Stimulated activated CD8-positive, alpha-beta memory T cell treated with anti-CD3 and anti-CD28 coated beads, Interleukin-12 subunit alpha, Interleukin-12 subunit beta, amount 100 ng/mL, for 1 hour (primary cell): ENCODE data around the gene STAG3.
A peak's percentile ranks its signal among the peaks of the same experiment; 100 is the strongest.

ENCODE experiments used
- DNase-seq: peaks from one replicate; pipeline ENCODE4 v3.0.0-alpha.2; 2020; ENCODE audit warnings: low read depth

The STAG3 gene

DNA sequence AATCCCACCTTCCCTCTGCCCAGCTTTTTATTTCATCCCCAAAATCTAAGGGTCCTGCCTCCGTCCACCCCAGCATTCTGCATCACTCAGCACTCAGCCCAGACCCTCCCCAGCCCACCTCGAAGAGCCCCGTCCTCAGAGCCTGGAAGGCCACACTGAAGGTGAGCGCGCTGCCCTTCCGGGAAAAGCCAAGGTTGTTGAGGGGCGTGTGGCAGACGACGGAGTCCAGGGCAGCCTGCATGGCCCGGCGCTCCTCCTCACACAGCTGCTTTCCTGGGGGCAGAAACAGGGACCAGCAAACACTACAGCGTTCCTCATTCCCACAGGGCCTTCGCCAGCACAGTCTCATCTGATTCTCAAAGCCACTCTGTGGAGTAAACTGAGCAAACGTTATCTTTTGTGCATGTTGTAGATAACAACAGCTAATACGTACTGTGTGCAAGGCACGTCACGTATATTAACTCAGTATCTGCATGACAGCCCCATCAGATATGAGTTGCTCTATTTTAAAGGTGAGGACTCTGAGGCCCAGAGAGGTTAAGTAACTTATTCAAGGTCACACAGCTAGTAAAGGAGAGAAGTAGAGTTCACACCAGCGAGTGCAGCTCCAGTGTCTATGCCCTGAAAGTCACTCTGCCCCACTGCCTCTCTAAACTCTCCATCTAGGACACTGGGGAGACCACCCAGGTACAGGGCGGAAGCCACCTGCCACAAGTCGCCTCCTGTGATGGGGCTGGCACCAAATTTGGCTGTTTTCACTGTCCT, 22.0 kb upstream of the STAG3 start:
- no peak for DNase-seq

- no peak for DNase-seq
These were observed 21.2 kb upstream of the STAG3 start for GRCh38 chr7:100156331-100157068.

DNA sequence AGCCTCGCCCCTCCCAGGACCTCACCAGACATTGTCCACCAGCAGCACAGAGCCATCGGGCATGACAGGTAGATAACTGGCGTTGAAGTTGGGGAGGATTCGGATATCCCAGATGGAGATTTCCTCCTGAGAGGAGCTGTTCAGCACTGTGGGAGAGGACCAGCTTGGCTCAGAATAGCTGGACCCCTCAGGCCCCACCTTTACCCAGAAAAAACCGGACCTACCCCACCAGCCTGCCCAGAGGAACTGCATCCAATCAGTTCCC, 20.7 kb upstream of the STAG3 start:
- DNase-seq: no peak

DNA sequence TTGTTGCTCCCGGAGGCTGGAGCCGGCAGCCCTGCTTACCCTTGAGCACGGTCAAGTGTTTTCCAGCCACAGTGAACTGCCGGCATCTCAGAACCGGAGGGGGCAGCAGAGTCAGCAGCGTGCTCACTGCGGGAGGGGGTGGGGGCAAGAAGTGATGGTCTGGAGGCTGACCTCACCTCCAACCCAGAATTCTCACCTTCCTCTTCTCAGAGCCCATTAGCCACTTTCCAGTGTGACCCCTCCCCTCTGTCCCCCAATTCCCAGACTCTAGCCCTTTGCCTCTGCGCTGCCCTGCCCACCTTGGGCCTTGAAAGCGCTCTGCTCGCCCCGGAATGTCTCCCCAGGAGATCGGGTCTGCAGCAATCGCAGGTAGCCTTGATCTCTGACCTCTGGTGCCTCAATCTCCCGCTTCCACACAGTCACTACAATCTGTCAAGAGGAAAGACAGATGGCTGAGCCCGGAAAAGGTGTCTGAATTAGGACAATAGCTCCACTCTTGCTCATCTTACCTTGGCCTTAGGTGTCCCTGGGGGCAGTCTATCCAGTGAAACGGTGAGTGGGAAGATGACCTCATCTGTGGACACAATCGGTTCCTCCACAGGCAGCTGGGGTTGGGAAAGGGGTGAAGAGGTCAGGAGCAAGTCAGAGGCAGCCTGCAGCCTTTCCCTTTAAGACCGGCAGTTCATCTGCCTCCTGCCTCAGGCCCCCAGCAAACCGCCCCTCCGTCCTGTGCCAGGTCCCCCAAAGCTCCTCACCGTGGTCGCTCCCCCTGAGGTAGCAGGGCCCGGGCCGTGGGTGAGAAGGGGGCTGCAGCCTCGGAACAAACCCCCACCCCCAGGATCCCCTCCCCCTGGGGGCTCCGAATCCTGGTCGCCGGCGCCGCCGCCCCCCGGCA, 20.1 kb upstream of the STAG3 start:
- DNase-seq: no peak

GRCh38 chr7:100158229-100159098, 19.3 kb upstream of the STAG3 start, which contains the start of gene TRAPPC14:
Gene TRAPPC14 (minus strand): TSS chr7:100158723. CDS start chr7:100158499, 224 bp downstream.
- DNase-seq: peak; percentile 87

DNA sequence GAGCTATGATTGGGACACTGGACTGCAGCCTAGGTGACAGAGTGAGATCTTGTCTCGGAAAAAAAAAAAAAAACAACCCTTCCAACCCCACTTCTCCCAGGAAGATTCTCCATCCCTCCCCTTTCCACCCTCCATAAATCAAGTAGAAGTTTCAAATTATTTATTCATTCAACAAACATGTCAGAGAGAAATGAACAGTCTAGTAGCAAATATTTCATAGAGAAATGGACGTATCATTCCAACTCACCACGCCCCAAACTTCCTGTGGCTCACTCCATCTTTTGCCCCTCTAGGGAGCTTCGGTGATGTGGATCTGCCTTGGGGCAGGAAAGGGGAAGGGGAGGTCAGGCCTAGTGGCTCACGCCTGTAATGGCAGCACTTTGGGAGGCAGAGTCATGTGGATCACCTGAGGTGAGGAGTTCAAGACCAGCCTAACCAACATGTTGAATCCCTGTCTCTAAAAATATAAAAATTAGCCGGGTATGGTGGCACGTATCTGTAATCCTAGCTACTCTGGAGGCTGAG, 18.6 kb upstream of the STAG3 start:
- DNase-seq: no peak

GRCh38 chr7:100160067-100160466, 17.7 kb upstream of the STAG3 start:
- DNase-seq: no peak

- no peak for DNase-seq
These were observed 14.6 kb upstream of the STAG3 start for GRCh38 chr7:100163006-100163531.

DNA sequence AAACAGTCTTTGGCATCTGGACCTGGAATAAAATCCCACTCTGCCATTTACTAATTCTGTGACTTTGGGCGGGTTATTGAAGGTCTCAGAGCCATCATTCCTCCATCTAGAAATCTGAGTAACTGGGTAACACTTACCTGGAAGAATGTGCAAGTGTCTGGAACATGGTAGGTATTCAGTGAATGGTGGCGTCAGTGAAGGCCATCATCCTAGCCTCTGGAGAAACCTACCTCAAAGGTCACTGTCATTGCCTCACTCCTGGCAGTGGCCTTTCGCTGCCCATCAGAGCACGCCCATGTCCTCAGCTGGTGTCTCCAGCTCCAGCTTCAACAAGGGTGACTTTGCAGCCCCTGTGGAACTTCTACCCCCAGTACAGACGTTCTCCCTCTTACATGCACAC, 13.8 kb upstream of the STAG3 start:
- no peak for DNase-seq

DNA sequence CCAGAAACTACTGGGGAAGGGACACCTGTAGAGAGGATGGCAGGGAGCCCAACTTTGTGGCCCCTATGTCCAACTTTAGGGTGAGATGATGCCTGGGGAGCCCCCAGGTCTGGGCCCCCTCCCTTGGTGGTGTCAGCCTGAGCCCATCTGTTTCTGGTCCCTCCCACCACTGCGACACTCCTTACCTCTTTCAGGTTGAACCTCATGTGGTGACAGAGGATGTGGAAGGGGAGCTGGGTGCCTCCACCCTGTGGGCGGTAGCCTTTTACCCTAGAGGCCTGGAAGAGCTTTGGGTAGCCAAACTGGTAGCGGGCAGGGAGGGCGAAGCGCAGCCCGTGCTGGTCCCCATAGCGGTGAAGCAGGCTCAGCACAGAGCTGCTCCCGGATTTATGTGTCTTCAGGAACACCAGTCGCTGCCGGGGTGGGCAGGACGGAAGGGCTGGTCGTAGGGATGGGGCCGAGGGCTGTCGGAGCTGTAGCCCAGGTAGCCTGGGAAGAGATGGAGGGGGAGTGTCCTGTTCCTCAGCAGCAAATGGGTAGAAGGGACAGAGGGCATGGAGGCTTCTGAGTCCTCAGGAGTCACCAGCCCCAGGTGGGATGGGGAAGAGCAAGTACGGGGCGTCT, 11.3 kb upstream of the STAG3 start:
- no peak for DNase-seq

GRCh38 chr7:100166970-100167911, 10.5 kb upstream of the STAG3 start:
- DNase-seq: no peak

DNA sequence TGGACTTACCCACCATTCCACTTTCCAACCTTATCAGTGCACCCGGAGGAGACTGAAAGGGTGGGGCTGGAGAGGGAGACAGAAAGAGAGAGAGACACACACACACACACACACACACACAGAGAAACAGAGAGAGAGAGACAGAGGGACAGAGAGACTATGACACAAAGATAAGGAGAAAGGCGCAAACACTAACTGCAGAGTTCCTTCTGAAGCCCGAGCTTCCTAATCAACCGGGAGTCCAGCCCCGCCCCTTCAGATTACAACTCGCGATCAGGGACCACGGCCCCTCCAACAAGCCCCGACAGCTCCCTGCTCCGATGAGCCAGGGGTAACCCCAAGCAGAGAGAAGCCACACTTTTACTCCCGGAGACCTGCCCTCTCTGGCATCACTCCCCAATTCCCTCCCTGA, 9.8 kb upstream of the STAG3 start:
- DNase-seq: no peak

DNA sequence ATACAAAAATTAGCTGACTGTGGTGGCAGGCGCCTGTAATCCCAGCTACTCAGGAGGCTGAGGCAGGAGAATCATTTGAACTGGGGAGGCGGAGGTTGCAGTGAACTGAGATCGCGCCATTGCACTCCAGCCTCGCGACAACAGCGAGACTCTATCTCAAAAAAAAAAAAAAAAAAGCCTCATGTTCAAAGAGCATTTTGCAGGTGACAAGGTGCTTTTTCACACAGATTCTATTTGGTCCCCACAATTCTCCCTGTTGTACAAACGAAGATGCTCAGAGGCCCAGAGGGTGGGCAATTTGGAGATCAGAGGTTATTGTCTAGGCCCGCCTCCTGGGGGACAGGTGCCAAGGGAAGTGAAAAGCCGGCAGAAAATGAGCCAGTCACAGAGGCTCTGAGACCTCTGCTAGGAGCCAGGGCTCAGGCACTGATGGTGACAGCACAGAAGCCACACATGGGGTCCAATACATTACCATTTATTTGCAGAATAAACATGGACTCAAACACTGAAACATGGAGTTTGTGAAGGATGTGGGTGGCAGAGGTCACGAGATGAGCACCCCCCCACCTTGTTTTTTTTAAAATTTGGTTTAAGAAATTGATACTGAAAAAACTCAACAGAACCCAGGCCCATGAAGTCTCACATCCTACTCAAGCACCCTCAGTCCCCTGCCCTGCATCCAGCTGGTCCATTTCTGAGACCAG, 8.4 kb upstream of the STAG3 start:
- DNase-seq: no peak

GRCh38 chr7:100170101-100170897, 7.4 kb upstream of the STAG3 start:
- no peak for DNase-seq

DNA sequence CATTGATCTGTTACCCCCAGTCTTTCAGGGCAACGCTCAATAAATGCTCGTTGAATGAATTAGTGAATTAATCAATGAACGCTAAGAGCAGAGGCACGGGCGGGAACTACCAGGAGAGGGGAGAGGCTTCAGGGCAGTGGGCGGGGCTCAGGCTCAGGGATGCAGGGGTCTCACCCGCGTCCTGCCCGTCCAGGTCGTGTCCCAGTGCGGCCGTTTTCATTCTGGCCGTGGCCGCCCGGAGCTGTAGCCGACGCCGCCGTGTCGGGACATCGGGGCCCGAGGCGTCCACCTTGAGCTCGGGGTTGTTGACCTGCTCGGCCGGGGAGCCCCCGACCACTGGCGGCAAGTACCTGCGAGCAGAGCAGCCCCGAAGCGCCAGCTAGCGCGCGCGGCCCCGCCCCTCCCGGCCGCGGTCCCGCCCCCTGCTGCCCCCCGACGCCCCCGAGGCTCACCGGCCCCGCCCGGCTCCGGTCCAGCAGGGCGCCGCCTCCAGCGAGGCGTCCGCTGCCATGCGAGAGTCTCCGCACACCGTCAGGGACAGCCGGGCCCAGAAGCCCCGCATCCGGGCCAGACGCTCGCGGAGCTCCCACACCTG, 6.5 kb upstream of the STAG3 start:
- no peak for DNase-seq

DNA sequence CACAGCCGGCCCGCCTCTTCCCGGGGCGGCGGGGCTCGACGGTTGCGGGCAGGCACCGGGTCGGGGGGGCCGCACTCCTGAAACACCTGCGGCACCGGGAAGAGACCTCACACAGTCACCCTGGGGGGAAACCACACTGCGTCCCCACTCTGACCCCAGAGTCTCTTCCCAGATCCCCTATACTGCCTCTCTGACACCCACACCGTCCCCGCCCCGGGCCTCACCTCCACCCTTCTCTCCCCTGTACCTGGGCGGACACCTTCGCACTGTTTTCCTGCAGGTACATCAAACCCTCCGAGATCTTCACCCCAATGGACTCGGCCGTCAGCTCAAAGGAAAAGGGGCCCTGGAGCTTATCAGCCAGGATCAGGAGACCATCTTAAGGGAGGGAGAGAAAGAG, 5.9 kb upstream of the STAG3 start:
- DNase-seq: no peak

- no peak for DNase-seq
These were observed 3.8 kb upstream of the STAG3 start for GRCh38 chr7:100173806-100174495.
